ENCODE measurements around the gene C14orf93.
A peak's percentile ranks its signal among the peaks of the same experiment; 100 is the strongest.

Gene C14orf93

DNA sequence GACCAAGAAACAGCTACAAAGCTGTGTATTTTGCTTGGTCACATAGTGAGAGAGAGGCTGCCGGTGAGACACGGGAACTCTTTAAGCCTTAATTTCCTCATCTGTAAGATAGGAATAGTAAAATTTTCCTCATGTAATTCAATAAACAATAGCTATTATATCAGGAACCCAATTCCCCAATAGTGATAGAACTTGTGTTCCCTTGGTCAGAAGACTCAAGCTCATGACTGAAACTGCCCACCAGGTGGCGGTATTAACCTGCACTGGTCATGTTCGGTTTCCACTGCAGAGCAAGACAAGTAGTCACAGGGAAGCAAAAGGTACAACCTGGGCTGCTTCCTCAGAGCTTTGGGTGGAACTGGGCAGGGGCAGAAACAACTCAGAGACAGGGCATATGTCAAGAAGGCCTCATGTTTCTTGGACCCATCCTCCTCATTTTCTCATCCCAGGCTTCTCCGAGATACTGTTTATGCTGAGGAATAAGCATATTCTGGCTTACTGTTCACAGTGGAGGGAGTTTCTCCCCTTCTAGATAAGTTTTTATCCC is 23.4 kb downstream of the C14orf93 start:
- peak; percentile 91 for DNase-seq

GRCh38 chr14:22985894-22986507 is 23.9 kb downstream of the C14orf93 start:
- no peak for DNase-seq

- DNase-seq, result no peak
Measured at GRCh38 chr14:22984959-22985658, 24.8 kb downstream of the C14orf93 start.

DNA sequence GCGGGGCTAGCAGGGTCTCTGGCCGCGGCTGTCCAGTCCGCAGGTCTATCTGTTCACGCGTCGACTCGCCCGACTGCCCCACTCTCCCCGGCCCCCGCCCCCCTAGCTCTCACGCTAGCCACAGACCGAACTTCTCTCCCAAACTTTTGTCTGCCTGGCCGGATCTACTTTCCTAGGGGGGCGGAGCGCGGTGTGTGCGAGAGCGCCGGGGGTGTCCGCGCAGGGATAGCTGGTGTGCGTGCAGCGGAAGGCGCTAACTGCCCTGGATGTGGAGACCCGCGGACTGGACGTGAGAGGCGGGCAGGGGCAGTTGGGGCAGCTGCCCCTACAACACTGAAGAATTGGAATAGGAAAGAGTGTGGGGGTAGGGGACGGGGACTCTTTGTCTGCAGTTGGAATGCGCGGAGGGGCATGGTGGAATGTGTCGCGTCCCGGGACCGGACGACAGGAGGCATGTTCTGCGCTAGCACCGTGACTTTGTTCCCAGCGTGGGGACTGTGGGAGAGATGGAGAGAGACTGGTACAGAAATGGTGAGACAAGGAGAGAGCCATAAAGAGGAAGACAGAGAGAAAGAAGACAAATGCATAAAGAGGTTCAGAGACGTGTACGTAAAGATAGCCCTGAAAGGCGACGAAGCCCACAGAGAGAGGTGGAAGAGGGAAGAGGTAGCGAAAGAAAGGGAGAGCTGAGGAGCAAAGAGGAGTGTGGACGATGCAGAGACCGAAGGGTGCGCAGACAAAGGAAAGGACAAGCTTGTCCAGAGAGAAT is 27.3 kb downstream of the C14orf93 start, which contains the start of gene AJUBA:
AJUBA (minus strand) TSS at position 75 of the 769 bp plus-strand sequence. CDS start 285 bp downstream, outside the sequence.
- DNase-seq, result peak; percentile 67

- no peak for DNase-seq
Measured at GRCh38 chr14:22981876-22982476, 28.0 kb downstream of the C14orf93 start.

GRCh38 chr14:22981090-22981875 is 28.7 kb downstream of the C14orf93 start:
- no peak for DNase-seq

GRCh38 chr14:22980672-22981089 is 29.3 kb downstream of the C14orf93 start:
- peak; percentile 38 for DNase-seq

DNA sequence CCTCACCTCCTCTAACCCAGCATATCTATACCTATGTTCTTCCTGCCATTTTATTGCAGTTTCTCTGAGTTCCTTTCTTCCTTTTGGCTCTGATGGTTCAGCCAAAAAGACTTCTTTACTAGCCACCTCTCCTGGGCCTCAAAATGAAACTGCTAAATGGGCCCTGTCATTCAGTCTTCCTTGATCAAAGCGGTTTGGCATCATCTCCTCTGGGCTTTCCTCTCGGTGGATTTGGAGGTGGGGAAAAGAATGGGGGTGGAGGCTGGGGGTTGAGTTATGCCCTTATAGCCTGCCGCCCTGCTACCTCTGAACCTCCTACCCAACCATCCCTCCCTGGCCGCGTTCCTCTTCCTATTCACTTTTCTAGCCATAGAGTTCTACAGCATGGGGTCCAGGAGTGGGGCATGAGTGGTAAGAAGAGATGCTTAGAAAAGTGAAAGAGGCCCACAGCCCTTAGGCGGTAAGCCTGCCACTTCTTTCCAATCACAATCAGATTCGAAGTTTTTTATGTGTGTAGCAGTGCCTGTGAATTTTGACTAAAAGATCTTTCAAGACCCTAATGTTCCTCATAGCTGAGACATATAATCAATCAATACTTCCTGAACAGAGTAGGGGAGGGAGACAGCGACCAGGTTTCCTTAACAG is 30.1 kb downstream of the C14orf93 start:
- DNase-seq, result no peak

DNA sequence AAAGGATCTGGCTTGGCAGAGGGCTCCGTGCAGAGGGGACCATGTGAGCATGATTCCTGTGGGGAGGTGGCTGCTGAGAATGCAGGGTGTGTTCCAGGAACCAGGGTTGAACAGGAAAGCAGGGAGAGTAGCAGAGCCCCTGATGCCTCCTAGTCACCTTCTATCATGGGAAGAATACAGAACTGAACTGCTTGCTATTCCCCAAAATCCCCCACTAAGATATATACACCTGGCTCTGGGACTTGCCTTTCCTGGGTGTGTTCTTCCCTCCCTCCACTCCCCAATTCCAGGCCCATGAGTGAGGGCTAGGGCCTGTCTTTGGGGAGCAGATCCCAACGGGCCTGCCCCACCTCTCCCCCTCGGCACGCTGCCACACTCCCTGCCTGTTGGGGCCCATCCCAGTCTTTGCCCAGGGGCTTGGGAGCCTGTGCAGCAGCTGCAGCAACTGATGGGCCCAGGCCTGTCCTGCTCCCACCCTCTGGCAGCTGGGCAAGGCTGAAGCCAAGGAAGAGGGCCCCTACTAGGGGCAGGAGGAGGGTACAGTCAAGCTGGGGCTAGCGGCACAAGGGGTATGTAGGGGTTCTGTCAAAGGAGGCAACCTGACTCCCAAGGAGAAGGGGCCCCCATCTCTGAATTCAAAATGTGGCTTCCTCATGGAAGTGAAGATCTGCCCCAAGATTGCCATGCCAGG is 30.8 kb downstream of the C14orf93 start:
- DNase-seq, result no peak

DNA sequence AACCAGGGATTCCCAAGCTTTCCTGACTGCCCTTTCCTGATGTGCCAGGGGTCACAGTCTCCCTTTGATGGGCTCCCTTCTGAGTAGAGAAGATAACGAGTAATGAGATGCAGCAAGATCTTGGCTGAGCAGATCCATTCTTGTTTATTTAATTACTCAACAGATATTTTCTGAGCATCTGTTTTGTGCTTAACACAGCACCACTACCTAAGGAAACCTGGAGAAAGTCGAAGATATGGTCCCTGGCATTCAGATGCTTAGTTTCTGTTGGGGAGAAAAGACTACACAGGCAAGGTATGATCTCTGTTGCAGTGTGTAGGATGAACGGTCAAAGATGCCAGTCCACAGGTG is 31.5 kb downstream of the C14orf93 start:
- no peak for DNase-seq

DNA sequence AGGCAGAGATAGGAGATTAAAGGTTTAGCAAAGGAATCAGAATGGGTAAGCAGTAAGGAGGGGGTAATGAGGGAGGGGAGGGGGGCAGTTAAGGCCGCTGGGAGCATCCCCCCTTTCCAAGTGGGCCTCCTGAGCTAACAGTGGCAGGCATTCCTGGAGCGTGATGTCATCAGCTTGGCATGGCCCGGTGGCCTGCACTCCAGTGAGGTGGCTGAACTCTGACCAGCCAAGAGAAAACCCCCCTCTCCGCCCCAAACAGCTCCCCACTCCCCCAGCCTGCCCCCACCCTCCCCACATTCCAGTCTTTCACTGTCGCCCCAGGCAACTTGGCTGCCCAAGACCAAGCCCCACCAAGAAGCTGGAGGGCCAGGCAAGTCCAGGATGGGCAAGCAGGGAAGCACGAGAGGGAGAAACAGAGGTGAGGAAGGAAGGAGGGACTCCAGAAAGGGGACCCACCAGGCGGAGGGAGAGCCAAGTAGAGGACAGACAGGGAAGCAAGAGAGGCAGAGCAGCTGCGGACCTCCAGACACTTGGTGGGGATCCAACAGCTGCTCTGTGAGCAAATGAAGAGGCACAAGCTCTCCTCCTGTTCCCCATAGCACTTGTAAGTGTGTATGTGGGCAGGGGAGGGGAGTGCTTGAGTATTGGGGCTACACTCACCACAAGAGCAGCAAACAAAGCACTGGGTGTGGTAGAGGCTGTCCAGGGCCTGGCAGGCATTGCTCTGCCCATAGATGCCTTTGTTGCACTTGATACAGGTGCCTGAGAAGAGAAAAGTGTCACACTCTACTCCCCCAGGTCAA is 32.1 kb downstream of the C14orf93 start:
- no peak for DNase-seq

GRCh38 chr14:22977434-22977683 is 32.6 kb downstream of the C14orf93 start:
- no peak for DNase-seq

DNA sequence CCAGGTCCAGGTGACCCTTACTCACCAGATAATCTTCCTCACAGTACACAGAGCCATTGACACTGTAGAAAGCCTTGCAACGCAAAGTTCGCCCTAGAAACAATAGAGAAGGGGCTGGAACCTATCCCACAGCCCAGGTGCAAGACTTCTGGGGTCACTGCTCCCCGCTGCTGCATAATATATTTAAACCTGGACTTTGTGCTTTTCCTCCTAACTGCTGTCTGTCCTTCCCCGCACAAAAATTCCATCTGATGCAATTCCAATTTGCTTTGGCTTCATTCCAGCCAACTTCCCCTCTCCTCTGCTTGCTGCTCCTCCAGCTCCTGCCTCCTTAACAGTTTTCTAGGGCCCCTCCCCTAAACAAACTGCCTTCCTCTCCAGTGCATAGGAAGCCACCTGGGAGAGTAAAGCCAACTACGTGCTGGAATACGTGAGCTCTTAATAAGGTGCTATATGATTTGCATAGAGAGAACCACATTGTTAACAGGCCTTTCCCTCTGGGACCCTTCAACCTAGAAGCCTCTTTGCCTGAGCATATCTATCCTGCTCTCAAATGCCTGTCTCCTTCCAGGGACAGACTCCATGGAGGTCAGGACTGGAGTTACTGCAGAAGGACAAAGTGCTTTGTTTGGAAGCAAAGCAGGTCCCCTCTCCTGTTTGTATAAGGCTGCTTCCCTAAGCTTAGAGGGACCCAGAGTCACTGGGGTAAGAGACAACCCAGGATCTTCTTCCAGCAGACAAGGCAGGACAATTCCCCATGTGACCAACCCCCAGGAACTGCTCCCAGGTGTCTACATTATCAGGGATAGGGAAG is 33.1 kb downstream of the C14orf93 start:
- no peak for DNase-seq

DNA sequence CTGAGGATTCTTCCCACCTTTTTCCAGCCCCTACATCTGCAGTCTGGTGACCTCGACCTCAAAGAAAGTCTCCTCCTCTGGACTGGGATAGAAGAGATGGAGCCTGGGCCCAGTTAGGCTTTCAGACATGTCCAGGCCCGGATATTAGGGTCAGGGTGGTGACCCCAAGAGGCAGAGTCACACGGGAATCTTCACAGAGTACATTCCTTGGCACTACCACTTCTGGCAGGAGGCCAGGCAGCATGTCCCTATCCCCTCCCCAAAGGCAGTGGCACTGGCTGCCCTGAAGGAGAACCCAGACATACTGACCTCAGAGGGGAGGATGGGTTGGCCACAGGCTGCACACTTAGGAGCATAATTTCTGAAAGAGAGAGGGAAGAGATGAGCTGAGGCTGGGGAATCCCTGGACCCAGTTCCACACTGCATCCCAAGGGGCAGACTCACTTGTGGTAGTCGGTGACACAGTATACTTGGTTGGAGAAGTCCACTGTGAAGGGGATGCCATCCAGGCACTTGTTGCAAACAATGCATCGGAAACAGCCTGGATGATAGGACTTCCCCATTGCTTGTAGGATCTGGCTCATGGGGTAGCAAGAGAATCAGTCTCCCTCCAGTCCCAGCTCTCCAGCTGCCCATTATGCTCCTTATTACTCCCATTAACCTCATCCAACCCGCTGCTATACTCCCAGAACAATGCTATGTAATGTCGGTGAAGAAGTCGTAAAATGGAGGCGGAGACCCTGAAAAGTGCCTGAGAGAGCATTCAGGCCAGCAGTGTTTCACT is 35.2 kb downstream of the C14orf93 start:
- DNase-seq, result no peak

GRCh38 chr14:22973217-22974032 is 36.5 kb downstream of the C14orf93 start:
- DNase-seq, result peak; percentile 23

- no peak for DNase-seq
Measured at GRCh38 chr14:22972313-22972930, 37.5 kb downstream of the C14orf93 start.

DNA sequence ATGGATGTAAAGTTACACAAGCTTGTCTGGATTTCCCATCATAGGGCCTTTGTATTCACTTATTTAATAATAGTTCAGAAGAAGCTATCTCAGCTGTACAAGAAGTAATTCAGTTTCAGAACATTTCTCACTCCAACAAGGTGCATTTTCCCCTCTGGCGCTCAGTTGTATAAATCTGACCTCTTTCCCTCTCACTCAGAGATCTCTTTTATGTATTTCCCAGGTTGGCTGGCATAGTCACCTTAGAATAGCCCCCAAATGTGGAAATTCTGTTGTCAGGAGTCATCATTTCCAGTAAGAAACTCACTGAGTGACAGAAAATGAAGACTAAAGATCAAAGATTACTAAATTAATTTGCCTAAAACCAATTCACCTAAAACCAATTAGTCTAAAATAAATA is 38.8 kb downstream of the C14orf93 start:
- no peak for DNase-seq
